Mesenchymal stem cell (in vitro differentiated cells and primary cell): ENCODE measurements around the gene PCBD1.

Experiments used
- DNase-seq: peaks from one replicate; pipeline ENCODE4 v3.0.0-alpha.2; 2013
- H2AFZ ChIP-seq: one replicate; pipeline ENCODE4 v1.6.1; 2013; ENCODE audit warnings: low read depth, mild to moderate bottlenecking, control low read depth, inconsistent platforms, low read length, moderate library complexity
- H2AK5ac ChIP-seq: 2 replicates; pipeline ENCODE4 v1.6.1; 2013; ENCODE audit warnings: low read length, moderate library complexity, mild to moderate bottlenecking, inconsistent platforms; ENCODE audit not compliant: severe bottlenecking
- H2BK120ac ChIP-seq: one replicate; pipeline ENCODE4 v1.6.1; 2013; ENCODE audit warnings: low read depth, mild to moderate bottlenecking, inconsistent platforms, low read length, moderate library complexity
- H2BK12ac ChIP-seq, 2 experiments: one replicate each; pipeline ENCODE4 v1.6.1; 2013; ENCODE audit warnings: inconsistent platforms in 2 of 2, low read length in 2 of 2, mild to moderate bottlenecking in 2 of 2, moderate library complexity in 2 of 2, control low read depth in 1 of 2
- H2BK15ac ChIP-seq: one replicate; pipeline ENCODE4 v1.6.1; 2013; ENCODE audit warnings: mild to moderate bottlenecking, low read depth, inconsistent platforms; ENCODE audit not compliant: poor library complexity, severe bottlenecking
- H2BK5ac ChIP-seq: 2 replicates; pipeline ENCODE4 v1.6.1; 2013; ENCODE audit warnings: low read depth, mild to moderate bottlenecking, low read length, control low read depth, inconsistent platforms; ENCODE audit not compliant: poor library complexity, severe bottlenecking
- H3K14ac ChIP-seq, 2 experiments: one replicate each; pipeline ENCODE4 v1.6.1; 2013; ENCODE audit warnings: inconsistent platforms in 2 of 2, low read length in 2 of 2, control low read depth in 1 of 2, mild to moderate bottlenecking in 1 of 2, moderate library complexity in 1 of 2
- H3K18ac ChIP-seq, 2 experiments: one replicate each; pipeline ENCODE4 v1.6.1; 2013; ENCODE audit warnings: inconsistent platforms in 2 of 2, low read length in 2 of 2, control low read depth in 1 of 2, low read depth in 1 of 2, mild to moderate bottlenecking in 1 of 2
- H3K23ac ChIP-seq, 2 experiments: one replicate each; pipeline ENCODE4 v1.6.1; 2013; ENCODE audit warnings: inconsistent platforms in 2 of 2, low read length in 2 of 2, mild to moderate bottlenecking in 2 of 2, moderate library complexity in 2 of 2, control low read depth in 1 of 2
- H3K27ac ChIP-seq: 2 replicates; pipeline ENCODE4 v1.5.1; 2013; ENCODE audit warnings: mild to moderate bottlenecking, moderate library complexity, low read length, control low read depth, inconsistent platforms; ENCODE audit not compliant: poor library complexity, severe bottlenecking
- H3K27me3 ChIP-seq, 2 experiments: 2 replicates each; pipeline versions ENCODE4 v1.6.1 to v1.7.0; 2013; ENCODE audit warnings: low read length in 2 of 2, mild to moderate bottlenecking in 2 of 2, moderate library complexity in 2 of 2, control low read depth in 1 of 2, inconsistent platforms in 1 of 2; ENCODE audit not compliant: control insufficient read depth in 1 of 2, insufficient read depth in 1 of 2
- H3K36me3 ChIP-seq, 2 experiments: 2 replicates each; pipeline versions ENCODE4 v1.6.1 to v1.7.0; 2013; ENCODE audit warnings: low read length in 2 of 2, control low read depth in 1 of 2, inconsistent platforms in 1 of 2, low read depth in 1 of 2, mild to moderate bottlenecking in 1 of 2; ENCODE audit not compliant: insufficient read depth in 2 of 2, control insufficient read depth in 1 of 2
- H3K4ac ChIP-seq, 2 experiments: one replicate each; pipeline ENCODE4 v1.6.1; 2013; ENCODE audit warnings: inconsistent platforms in 2 of 2, low read length in 2 of 2, mild to moderate bottlenecking in 2 of 2, moderate library complexity in 2 of 2, control low read depth in 1 of 2, low read depth in 1 of 2
- H3K4me1 ChIP-seq: 2 replicates; pipeline ENCODE4 v1.6.1; 2013; ENCODE audit warnings: low read depth, low read length, control low read depth; ENCODE audit not compliant: control insufficient read depth, insufficient read depth
- H3K4me2 ChIP-seq: 2 replicates; pipeline ENCODE4 v1.6.1; 2013; ENCODE audit warnings: low read length, mild to moderate bottlenecking, inconsistent platforms; ENCODE audit not compliant: poor library complexity, severe bottlenecking
- H3K4me3 ChIP-seq, 2 experiments: 2 replicates each; pipeline versions ENCODE4 v1.5.1 to v1.7.0; 2013; ENCODE audit warnings: low read length in 2 of 2, mild to moderate bottlenecking in 2 of 2, control low read depth in 1 of 2, low read depth in 1 of 2; ENCODE audit not compliant: insufficient read depth in 1 of 2
- H3K79me1 ChIP-seq: replicated peaks from 2 replicates; pipeline ENCODE4 v1.6.1; 2013; ENCODE audit warnings: mild to moderate bottlenecking, control low read depth, low read length, inconsistent platforms; ENCODE audit not compliant: poor library complexity, severe bottlenecking
- H3K9ac ChIP-seq: 2 replicates; pipeline ENCODE4 v1.7.0; 2013; ENCODE audit warnings: mild to moderate bottlenecking, low read length, moderate library complexity
- H3K9me3 ChIP-seq: 2 replicates; pipeline ENCODE4 v1.7.0; 2013; ENCODE audit warnings: mild to moderate bottlenecking, low read length; ENCODE audit not compliant: control insufficient read depth
- H4K8ac ChIP-seq: one replicate; pipeline ENCODE4 v1.6.1; 2013; ENCODE audit warnings: inconsistent platforms, mild to moderate bottlenecking, low read length, moderate library complexity
- H4K91ac ChIP-seq: one replicate; pipeline ENCODE4 v1.6.1; 2013; ENCODE audit warnings: mild to moderate bottlenecking, low read length, inconsistent platforms
- WGBS: methylation state at CpG from one replicate; pipeline ENCODE4 v1.1.7; 2013; ENCODE audit warnings: mixed read lengths; 5-methylcytosine and 5-hydroxymethylcytosine counted together

PCBD1 gene

GRCh38 chr10:70916241-70916640 lies 27.9 kb upstream of the PCBD1 start:
- H3K79me1 ChIP-seq, result no peaks in the 10 kb centered on the region
- H2BK5ac ChIP-seq, result no peak overlapping the region
- H2BK120ac ChIP-seq, result no peak overlapping the region
- H2AK5ac ChIP-seq, result no peak overlapping the region
- H2BK15ac ChIP-seq, result no peak overlapping the region
- H3K23ac ChIP-seq, result no peak overlapping the region
- H3K27ac ChIP-seq, result no peak overlapping the region
- peaks cover 86 to 94% of the 10 kb centered on the region in 2 experiments for H3K27me3 ChIP-seq
- H3K9ac ChIP-seq, result no peak overlapping the region
- no peak overlapping the region for H4K8ac ChIP-seq
- no peak overlapping the region for H3K14ac ChIP-seq
- no peaks in the 10 kb centered on the region for H3K36me3 ChIP-seq
- no peak overlapping the region for H3K4me2 ChIP-seq
- H3K4me3 ChIP-seq, result no peak overlapping the region
- H3K18ac ChIP-seq, result no peak overlapping the region
- no peak for DNase-seq
- H3K4me1 ChIP-seq, result no peaks in the 10 kb centered on the region
- no peak overlapping the region for H2BK12ac ChIP-seq
- WGBS, result 91% methylated on average over 6 of the region's 6 CpGs
- no peak overlapping the region for H2AFZ ChIP-seq
- no peak overlapping the region for H3K4ac ChIP-seq
- H3K9me3 ChIP-seq, result no peaks in the 10 kb centered on the region
- H4K91ac ChIP-seq, result no peak overlapping the region

- Histone ChIP-seq H2AK5ac (no peak overlapping the region), H3K23ac (no peak overlapping the region), H3K27ac (no peak overlapping the region), H3K14ac (no peak overlapping the region), H2BK5ac (no peak overlapping the region), H3K27me3 (peaks cover 82 to 94% of the 10 kb centered on the region in 2 experiments), H3K4me1 (no peaks in the 10 kb centered on the region), H2BK15ac (no peak overlapping the region), H3K4me2 (no peak overlapping the region), H2BK120ac (no peak overlapping the region), H3K79me1 (no peaks in the 10 kb centered on the region), H3K4me3 (no peak overlapping the region), H3K18ac (no peak overlapping the region), H2AFZ (no peak overlapping the region), H4K91ac (no peak overlapping the region), H3K9ac (no peak overlapping the region), H4K8ac (no peak overlapping the region), H3K9me3 (no peaks in the 10 kb centered on the region), H3K4ac (no peak overlapping the region), H2BK12ac (no peak overlapping the region), H3K36me3 (no peaks in the 10 kb centered on the region)
- WGBS, result 91% methylated on average over 9 of the region's 9 CpGs
- DNase-seq, result no peak
These were observed 27.4 kb upstream of the PCBD1 start for GRCh38 chr10:70915806-70916205.

GRCh38 chr10:70915206-70915605 lies 26.8 kb upstream of the PCBD1 start:
- no peak overlapping the region for H3K4ac ChIP-seq
- no peak overlapping the region for H3K9ac ChIP-seq
- no peak overlapping the region for H3K27ac ChIP-seq
- H3K4me1 ChIP-seq, result no peaks in the 10 kb centered on the region
- no peaks in the 10 kb centered on the region for H3K9me3 ChIP-seq
- H4K8ac ChIP-seq, result no peak overlapping the region
- H3K23ac ChIP-seq, result no peak overlapping the region
- H3K36me3 ChIP-seq, result no peaks in the 10 kb centered on the region
- no peak overlapping the region for H2BK5ac ChIP-seq
- H3K4me3 ChIP-seq, result no peak overlapping the region
- DNase-seq, result no peak
- no peak overlapping the region for H4K91ac ChIP-seq
- WGBS, result 90% methylated on average over 5 of the region's 5 CpGs
- no peak overlapping the region for H2BK120ac ChIP-seq
- H3K4me2 ChIP-seq, result no peak overlapping the region
- peaks cover 77 to 94% of the 10 kb centered on the region in 2 experiments for H3K27me3 ChIP-seq
- no peak overlapping the region for H3K14ac ChIP-seq
- H2BK15ac ChIP-seq, result no peak overlapping the region
- H2BK12ac ChIP-seq, result no peak overlapping the region
- no peaks in the 10 kb centered on the region for H3K79me1 ChIP-seq
- no peak overlapping the region for H2AK5ac ChIP-seq
- no peak overlapping the region for H3K18ac ChIP-seq
- H2AFZ ChIP-seq, result no peak overlapping the region

- H2BK5ac ChIP-seq, result no peak overlapping the region
- DNase-seq, result no peak
- no peak overlapping the region for H4K8ac ChIP-seq
- H3K27ac ChIP-seq, result no peak overlapping the region
- H4K91ac ChIP-seq, result no peak overlapping the region
- no peaks in the 10 kb centered on the region for H3K9me3 ChIP-seq
- no peak overlapping the region for H3K4ac ChIP-seq
- no peaks in the 10 kb centered on the region for H3K4me1 ChIP-seq
- H3K23ac ChIP-seq, result no peak overlapping the region
- no peaks in the 10 kb centered on the region for H3K79me1 ChIP-seq
- H3K27me3 ChIP-seq, result peaks cover 77 to 95% of the 10 kb centered on the region in 2 experiments
- no peaks in the 10 kb centered on the region for H3K36me3 ChIP-seq
- no peak overlapping the region for H2AK5ac ChIP-seq
- H2BK120ac ChIP-seq, result no peak overlapping the region
- H3K4me3 ChIP-seq, result no peak overlapping the region
- no peak overlapping the region for H3K18ac ChIP-seq
- H2BK15ac ChIP-seq, result no peak overlapping the region
- no peak overlapping the region for H3K4me2 ChIP-seq
- H3K9ac ChIP-seq, result no peak overlapping the region
- H2BK12ac ChIP-seq, result no peak overlapping the region
- no peak overlapping the region for H2AFZ ChIP-seq
- no peak overlapping the region for H3K14ac ChIP-seq
- WGBS, result 78% methylated on average over 10 of the region's 10 CpGs
These were observed 26.0 kb upstream of the PCBD1 start for GRCh38 chr10:70914316-70914864.
